Astrocyte (in vitro differentiated cells and primary cell): ENCODE measurements around the gene CNTN6. TPM values are rescaled to one million over a fixed set of nuclear protein-coding genes. Genes with fewer than 3 reads are reported as not detected.
A peak's percentile ranks its signal among the peaks of the same experiment; 100 is the strongest.

Source experiments
- DNase-seq: peaks from one replicate; pipeline ENCODE4 v3.0.0-alpha.2; 2010; ENCODE audit warnings: low read depth
- FAIRE-seq: peaks from 2 replicates; lab custom pipeline; 2011; peaks lifted over from hg19 to GRCh38; lab: Jason Lieb, UNC
- H2AFZ ChIP-seq: 2 replicates; pipeline ENCODE4 v1.6.0; 2012; ENCODE audit warnings: low read depth, low read length, inconsistent platforms
- H3K27ac ChIP-seq: 2 replicates; pipeline ENCODE4 v1.5.1; 2011; ENCODE audit warnings: low read depth, low read length, inconsistent platforms
- H3K27me3 ChIP-seq: 2 replicates; pipeline ENCODE4 v1.6.0; 2011; ENCODE audit warnings: low read length, inconsistent platforms; ENCODE audit not compliant: insufficient read depth
- H3K36me3 ChIP-seq: 2 replicates; pipeline ENCODE4 v1.5.1; 2011; ENCODE audit warnings: low read length, inconsistent platforms; ENCODE audit not compliant: insufficient read depth
- H3K4me1 ChIP-seq: 2 replicates; pipeline ENCODE4 v1.5.1; 2011; ENCODE audit warnings: low read length, inconsistent platforms; ENCODE audit not compliant: insufficient read depth
- H3K4me2 ChIP-seq: 2 replicates; pipeline ENCODE4 v1.6.0; 2012; ENCODE audit warnings: low read length, inconsistent platforms
- H3K4me3 ChIP-seq: 2 replicates; pipeline ENCODE4 v1.5.1; 2011; ENCODE audit warnings: low read depth, mild to moderate bottlenecking, low read length, inconsistent platforms; ENCODE audit not compliant: insufficient read depth
- H3K79me2 ChIP-seq: 2 replicates; pipeline ENCODE4 v1.6.0; 2012; ENCODE audit warnings: mild to moderate bottlenecking, low read length, inconsistent platforms; ENCODE audit not compliant: insufficient read depth
- H3K9ac ChIP-seq: 2 replicates; pipeline ENCODE4 v1.6.0; 2012; ENCODE audit warnings: mild to moderate bottlenecking, low read length, inconsistent platforms
- H3K9me3 ChIP-seq: 2 replicates; pipeline ENCODE4 v1.5.1; 2012; ENCODE audit warnings: low read depth, mild to moderate bottlenecking, low read length, inconsistent platforms; ENCODE audit not compliant: insufficient read depth
- H4K20me1 ChIP-seq: 2 replicates; pipeline ENCODE4 v1.6.0; 2012; ENCODE audit warnings: low read length, inconsistent platforms; ENCODE audit not compliant: insufficient read depth
- H3K27ac Mint-ChIP-seq: one replicate; pipeline ENCODE4 v1.8.0; 2021; ENCODE audit warnings: mild to moderate bottlenecking, mixed read lengths; ENCODE audit not compliant: unreplicated experiment
- H3K27me3 Mint-ChIP-seq: one replicate; pipeline ENCODE4 v1.8.0; 2021; ENCODE audit warnings: low read depth, mixed read lengths; ENCODE audit not compliant: unreplicated experiment
- H3K36me3 Mint-ChIP-seq: one replicate; pipeline ENCODE4 v1.8.0; 2021; ENCODE audit warnings: low read depth, mixed read lengths; ENCODE audit not compliant: unreplicated experiment
- H3K4me1 Mint-ChIP-seq: one replicate; pipeline ENCODE4 v1.8.0; 2021; ENCODE audit warnings: low read depth, mixed read lengths; ENCODE audit not compliant: unreplicated experiment
- H3K4me3 Mint-ChIP-seq: one replicate; pipeline ENCODE4 v1.8.0; 2021; ENCODE audit warnings: mild to moderate bottlenecking, moderate library complexity, mixed read lengths; ENCODE audit not compliant: unreplicated experiment
- H3K9me3 Mint-ChIP-seq: one replicate; pipeline ENCODE4 v1.8.0; 2021; ENCODE audit warnings: mild to moderate bottlenecking, mixed read lengths; ENCODE audit not compliant: unreplicated experiment
- EZH2 ChIP-seq: IDR thresholded peaks from 2 replicates; pipeline ENCODE4 v1.6.1; 2012; ENCODE audit warnings: mild to moderate bottlenecking, low read length, inconsistent platforms; ENCODE audit not compliant: insufficient read depth
- total RNA-seq: library from RNA; stranded (reverse); gene quantifications from 2 replicates; pipeline ENCODE4 v1.2.1, GENCODE V29; 2021
- TF ChIP-seq, protein P1 (sequence below): IDR thresholded peaks from 2 replicates; pipeline ENCODE4 v1.5.1; 2011; ENCODE audit warnings: low read depth, mild to moderate bottlenecking, inconsistent platforms, low read length, moderate library complexity; ENCODE audit not compliant: insufficient read depth

The CNTN6 gene
- total RNA-seq, 1 donor from 2014 or later: not detected

DNA sequence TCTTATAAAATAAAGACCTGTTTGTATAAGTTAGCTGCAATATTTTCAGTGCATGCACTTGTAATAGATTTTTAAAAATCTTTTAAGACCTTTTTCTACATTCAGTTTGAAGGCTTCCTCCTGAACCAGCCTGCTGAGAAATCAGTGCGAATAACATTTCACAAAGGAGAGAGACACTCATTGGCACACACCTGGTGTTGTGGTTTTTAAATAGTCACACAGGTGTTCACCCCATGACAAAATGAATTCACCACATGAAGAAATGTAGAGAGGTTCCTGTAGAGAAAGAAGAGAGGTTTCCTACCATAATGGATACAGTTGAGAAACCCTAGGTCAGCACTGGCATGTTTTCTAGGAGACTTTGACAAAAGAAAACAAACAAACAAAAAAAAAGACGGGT, 237.3 kb downstream of the CNTN6 start:
- H3K4me3 ChIP-seq: no peak overlapping the region
- Mint-ChIP-seq H3K27ac (no peak overlapping the region), H3K9me3 (no peaks in the 10 kb centered on the region), H3K4me1 (no peaks in the 10 kb centered on the region), H3K4me3 (no peak overlapping the region), H3K27me3 (no peaks in the 10 kb centered on the region), H3K36me3 (no peaks in the 10 kb centered on the region)
- H3K9me3 ChIP-seq: no peaks in the 10 kb centered on the region
- no peaks in the 10 kb centered on the region for H3K4me1 ChIP-seq
- no peaks in the 10 kb centered on the region for H3K27me3 ChIP-seq
- H3K36me3 ChIP-seq: no peaks in the 10 kb centered on the region
- no peak overlapping the region for H3K4me2 ChIP-seq
- TF ChIP-seq EZH2: no peak
- TF ChIP-seq, protein P1, sequence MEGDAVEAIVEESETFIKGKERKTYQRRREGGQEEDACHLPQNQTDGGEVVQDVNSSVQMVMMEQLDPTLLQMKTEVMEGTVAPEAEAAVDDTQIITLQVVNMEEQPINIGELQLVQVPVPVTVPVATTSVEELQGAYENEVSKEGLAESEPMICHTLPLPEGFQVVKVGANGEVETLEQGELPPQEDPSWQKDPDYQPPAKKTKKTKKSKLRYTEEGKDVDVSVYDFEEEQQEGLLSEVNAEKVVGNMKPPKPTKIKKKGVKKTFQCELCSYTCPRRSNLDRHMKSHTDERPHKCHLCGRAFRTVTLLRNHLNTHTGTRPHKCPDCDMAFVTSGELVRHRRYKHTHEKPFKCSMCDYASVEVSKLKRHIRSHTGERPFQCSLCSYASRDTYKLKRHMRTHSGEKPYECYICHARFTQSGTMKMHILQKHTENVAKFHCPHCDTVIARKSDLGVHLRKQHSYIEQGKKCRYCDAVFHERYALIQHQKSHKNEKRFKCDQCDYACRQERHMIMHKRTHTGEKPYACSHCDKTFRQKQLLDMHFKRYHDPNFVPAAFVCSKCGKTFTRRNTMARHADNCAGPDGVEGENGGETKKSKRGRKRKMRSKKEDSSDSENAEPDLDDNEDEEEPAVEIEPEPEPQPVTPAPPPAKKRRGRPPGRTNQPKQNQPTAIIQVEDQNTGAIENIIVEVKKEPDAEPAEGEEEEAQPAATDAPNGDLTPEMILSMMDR: no peak
- no peaks in the 10 kb centered on the region for H3K79me2 ChIP-seq
- DNase-seq (no peak), FAIRE-seq (no peak)
- no peak overlapping the region for H2AFZ ChIP-seq
- H4K20me1 ChIP-seq: no peaks in the 10 kb centered on the region
- H3K9ac ChIP-seq: no peak overlapping the region
- no peak overlapping the region for H3K27ac ChIP-seq

DNA sequence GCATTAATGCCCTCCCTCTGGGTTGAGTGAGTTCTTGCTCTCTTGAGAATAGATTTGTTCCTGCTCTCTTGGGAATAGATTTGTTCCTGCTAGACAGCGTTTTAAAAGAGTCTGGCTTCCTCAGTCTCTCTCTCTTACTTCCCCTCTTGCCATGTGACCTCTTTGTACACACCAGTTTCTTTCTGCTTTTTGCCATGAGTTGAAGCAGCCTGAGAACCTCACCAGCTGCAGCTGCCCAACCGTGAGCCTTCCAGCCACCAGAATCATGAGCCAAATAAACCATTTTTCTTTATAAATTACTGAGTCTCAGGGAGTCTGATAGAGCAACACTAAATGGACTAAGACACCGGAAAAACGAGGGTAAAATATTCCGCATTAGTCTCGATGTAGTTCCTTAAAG, 253.6 kb downstream of the CNTN6 start:
- TF ChIP-seq EZH2: no peak
- TF ChIP-seq, protein P1: no peak
- Mint-ChIP-seq H3K27ac (no peak overlapping the region), H3K27me3 (no peaks in the 10 kb centered on the region), H3K9me3 (no peaks in the 10 kb centered on the region), H3K4me3 (no peak overlapping the region), H3K36me3 (no peaks in the 10 kb centered on the region), H3K4me1 (no peaks in the 10 kb centered on the region)
- Histone ChIP-seq H3K27me3 (no peaks in the 10 kb centered on the region), H3K4me2 (no peak overlapping the region), H3K9me3 (no peaks in the 10 kb centered on the region), H3K27ac (no peak overlapping the region), H3K4me1 (no peaks in the 10 kb centered on the region), H3K36me3 (no peaks in the 10 kb centered on the region), H4K20me1 (no peaks in the 10 kb centered on the region), H3K79me2 (no peaks in the 10 kb centered on the region), H3K9ac (no peak overlapping the region), H3K4me3 (no peak overlapping the region), H2AFZ (no peak overlapping the region)
- FAIRE-seq (no peak), DNase-seq (no peak)

GRCh38 chr3:1348547-1348946, 255.7 kb downstream of the CNTN6 start:
- Histone ChIP-seq H3K4me2 (no peak overlapping the region), H2AFZ (no peak overlapping the region), H3K27ac (no peak overlapping the region), H4K20me1 (no peaks in the 10 kb centered on the region), H3K9me3 (no peaks in the 10 kb centered on the region), H3K4me1 (no peaks in the 10 kb centered on the region), H3K36me3 (no peaks in the 10 kb centered on the region), H3K27me3 (no peaks in the 10 kb centered on the region), H3K4me3 (no peak overlapping the region), H3K79me2 (no peaks in the 10 kb centered on the region), H3K9ac (no peak overlapping the region)
- Mint-ChIP-seq H3K27me3 (no peaks in the 10 kb centered on the region), H3K4me1 (no peaks in the 10 kb centered on the region), H3K4me3 (no peak overlapping the region), H3K27ac (no peak overlapping the region), H3K9me3 (no peaks in the 10 kb centered on the region), H3K36me3 (no peaks in the 10 kb centered on the region)
- FAIRE-seq (no peak), DNase-seq (no peak)
- TF ChIP-seq EZH2: no peak
- TF ChIP-seq, protein P1: peak; percentile 4
